Ovary (tissue), 3 donors: ENCODE measurements around the gene ZFPM1.

Source experiments
- EP300 ChIP-seq: sonication (generic); formaldehyde crosslinking; IDR thresholded peaks from one replicate; pipeline ENCODE4 v1.6.1; 2017; ENCODE audit warnings: antibody characterized with exemption
- TF ChIP-seq, protein P1 (sequence below), 3 donors: fragments of 450-650 bp in 2 of 3; fragments of 200-600 bp in 1 of 3; IDR thresholded peaks; one replicate each; pipeline versions ENCODE4 v1.5.1 to v1.8.0; 2016 to 2022; ENCODE audit warnings: antibody characterized with exemption in 3 of 3, mild to moderate bottlenecking in 1 of 3
- donor health status: DM: no; HTN: no; CAD: no.

DNA sequence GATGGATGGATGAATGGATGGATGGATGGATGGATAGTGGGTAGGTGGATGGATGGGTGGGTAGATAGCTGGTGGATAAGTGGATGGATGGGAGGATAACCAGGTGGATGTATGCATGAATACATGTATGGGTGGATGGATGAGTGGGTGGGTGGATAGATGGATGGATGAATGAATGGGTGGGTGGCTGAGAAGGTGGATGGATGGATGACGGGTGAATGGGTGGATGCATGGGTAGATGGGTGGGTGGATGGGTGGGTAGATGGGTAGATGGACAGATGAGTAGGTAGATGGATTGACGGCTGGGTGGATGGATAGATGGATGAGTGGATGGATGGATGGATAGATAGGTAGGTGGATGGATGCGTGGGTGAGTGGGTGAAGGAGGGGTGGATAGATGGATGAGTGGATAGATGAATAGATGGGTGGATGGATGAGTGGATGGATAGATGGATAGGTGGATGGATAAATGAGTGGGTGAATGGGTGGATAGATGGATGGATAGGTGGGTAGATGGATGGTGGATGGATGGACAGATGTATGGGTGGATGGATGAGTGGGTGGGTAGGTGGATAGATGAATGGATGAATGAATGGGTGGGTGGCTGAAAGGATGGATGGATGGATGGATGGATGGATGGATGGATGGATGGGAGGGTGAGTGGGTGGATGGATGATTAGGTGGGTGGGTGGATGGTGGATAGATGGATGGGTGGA lies 67.0 kb downstream of the ZFPM1 start:
- TF ChIP-seq, protein P1, sequence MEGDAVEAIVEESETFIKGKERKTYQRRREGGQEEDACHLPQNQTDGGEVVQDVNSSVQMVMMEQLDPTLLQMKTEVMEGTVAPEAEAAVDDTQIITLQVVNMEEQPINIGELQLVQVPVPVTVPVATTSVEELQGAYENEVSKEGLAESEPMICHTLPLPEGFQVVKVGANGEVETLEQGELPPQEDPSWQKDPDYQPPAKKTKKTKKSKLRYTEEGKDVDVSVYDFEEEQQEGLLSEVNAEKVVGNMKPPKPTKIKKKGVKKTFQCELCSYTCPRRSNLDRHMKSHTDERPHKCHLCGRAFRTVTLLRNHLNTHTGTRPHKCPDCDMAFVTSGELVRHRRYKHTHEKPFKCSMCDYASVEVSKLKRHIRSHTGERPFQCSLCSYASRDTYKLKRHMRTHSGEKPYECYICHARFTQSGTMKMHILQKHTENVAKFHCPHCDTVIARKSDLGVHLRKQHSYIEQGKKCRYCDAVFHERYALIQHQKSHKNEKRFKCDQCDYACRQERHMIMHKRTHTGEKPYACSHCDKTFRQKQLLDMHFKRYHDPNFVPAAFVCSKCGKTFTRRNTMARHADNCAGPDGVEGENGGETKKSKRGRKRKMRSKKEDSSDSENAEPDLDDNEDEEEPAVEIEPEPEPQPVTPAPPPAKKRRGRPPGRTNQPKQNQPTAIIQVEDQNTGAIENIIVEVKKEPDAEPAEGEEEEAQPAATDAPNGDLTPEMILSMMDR (IDR thresholded peaks at IDR 0.05) = no peak
- TF ChIP-seq EP300 = no peak
